HG03066 (cell line): ENCODE data around the gene KCTD21.
A peak's percentile ranks its signal among the peaks of the same experiment; 100 is the strongest.

Experiments used
- ATAC-seq: cut with Tn5 transposase; IDR thresholded peaks from one replicate; pipeline ENCODE4 v1.9.1; 2021; ENCODE audit warnings: low read depth; ENCODE audit not compliant: unreplicated experiment

KCTD21 gene

GRCh38 chr11:78202733-78203167, 14.3 kb upstream of the KCTD21 start:
- no peak for ATAC-seq

GRCh38 chr11:78201096-78201818, 12.8 kb upstream of the KCTD21 start:
- no peak for ATAC-seq

DNA sequence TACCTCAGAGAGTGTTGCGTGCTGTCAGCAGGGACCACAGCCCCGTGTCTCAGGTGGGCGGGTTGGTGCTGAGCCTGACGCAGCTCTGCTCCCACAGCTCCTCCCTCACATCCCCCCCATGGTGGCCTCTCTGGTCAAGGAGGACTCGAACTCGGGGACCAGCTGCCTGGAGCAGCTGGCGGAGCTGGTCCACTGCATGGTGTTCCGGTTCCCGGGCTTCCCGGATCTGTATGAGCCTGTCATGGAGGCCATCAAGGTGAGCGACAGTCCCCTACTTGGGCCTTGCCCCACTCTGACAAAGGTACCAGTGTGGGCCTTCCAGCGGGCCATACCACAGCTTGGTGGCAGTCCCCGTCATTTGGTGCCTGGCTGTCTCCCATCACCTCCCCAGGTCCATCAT, 12.1 kb upstream of the KCTD21 start:
- ATAC-seq = no peak

GRCh38 chr11:78200061-78200460, 11.6 kb upstream of the KCTD21 start:
- ATAC-seq = no peak

- no peak for ATAC-seq
These were observed 11.2 kb upstream of the KCTD21 start for GRCh38 chr11:78199653-78200015.

- no peak for ATAC-seq
These were observed 10.7 kb upstream of the KCTD21 start for GRCh38 chr11:78199015-78199652.

DNA sequence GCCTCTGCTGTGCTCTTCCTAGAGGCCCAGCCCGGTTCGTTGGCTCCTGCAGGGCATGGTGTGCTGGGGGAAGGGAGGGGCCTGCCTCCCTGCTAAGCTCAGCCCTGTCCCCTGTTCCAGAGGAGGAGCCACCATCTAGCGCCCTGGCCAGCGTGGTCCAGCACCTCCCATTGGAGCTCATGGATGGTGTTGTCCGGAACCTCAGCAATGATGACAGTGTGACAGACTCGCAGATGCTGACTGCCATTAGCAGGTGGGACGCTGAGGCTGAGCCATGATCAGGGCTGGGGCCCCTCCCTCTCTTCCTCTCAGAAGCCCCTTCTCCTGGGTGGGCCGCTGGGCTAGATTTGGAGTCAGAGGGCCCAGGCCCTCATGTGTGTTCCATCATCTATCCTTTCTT, 9.4 kb upstream of the KCTD21 start:
- no peak for ATAC-seq

GRCh38 chr11:78196661-78197091, 8.2 kb upstream of the KCTD21 start:
- no peak for ATAC-seq

GRCh38 chr11:78195917-78196560, 7.6 kb upstream of the KCTD21 start:
- ATAC-seq = no peak

- ATAC-seq = no peak
These were observed 6.1 kb upstream of the KCTD21 start for GRCh38 chr11:78194490-78194889.

DNA sequence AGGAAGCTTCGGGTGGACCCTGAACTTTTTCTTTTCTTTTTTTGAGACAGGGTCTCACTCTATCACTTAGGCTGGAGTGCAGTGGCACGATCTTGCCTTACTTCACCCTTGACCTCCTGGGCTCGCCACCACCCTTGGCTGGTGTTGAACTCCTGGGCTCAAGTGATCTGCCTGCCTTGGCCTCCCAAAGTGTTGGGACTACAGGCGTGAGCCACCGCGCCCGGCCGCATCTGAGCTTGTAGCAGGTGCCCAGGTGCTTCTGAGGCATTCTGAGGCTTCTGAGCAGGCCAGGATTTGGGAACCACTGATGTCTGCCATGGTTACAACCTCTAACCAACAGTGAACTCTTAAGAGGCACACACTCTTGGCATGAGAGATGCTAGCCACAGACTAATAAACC, 5.4 kb upstream of the KCTD21 start:
- ATAC-seq = no peak

- ATAC-seq = no peak
These were observed 4.5 kb upstream of the KCTD21 start for GRCh38 chr11:78192911-78193351.

GRCh38 chr11:78192223-78192719, 3.8 kb upstream of the KCTD21 start:
- no peak for ATAC-seq

- ATAC-seq = no peak
These were observed 2.6 kb upstream of the KCTD21 start for GRCh38 chr11:78190871-78191538.

GRCh38 chr11:78190374-78190773, 1.9 kb upstream of the KCTD21 start:
- ATAC-seq = no peak

DNA sequence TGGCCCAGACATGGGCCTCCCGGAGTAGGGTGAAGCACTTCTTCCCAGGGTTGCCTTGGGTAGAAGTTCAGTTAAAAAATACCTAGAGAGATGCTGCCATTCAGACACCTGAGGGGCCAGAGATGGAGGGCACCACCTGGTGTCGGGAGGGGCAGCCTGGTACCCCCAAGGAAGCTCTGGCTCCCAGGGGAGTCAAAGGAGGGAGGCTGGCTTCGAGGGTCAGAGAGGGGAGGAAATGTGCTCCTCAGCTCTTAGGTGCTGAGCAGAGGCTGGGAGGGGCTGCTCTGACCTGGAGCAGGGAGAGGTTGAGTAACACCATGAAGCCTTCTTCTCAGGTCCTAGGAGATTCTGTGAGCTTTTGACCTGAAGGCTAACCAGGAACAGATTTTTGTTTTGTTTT, 1.4 kb upstream of the KCTD21 start:
- no peak for ATAC-seq

DNA sequence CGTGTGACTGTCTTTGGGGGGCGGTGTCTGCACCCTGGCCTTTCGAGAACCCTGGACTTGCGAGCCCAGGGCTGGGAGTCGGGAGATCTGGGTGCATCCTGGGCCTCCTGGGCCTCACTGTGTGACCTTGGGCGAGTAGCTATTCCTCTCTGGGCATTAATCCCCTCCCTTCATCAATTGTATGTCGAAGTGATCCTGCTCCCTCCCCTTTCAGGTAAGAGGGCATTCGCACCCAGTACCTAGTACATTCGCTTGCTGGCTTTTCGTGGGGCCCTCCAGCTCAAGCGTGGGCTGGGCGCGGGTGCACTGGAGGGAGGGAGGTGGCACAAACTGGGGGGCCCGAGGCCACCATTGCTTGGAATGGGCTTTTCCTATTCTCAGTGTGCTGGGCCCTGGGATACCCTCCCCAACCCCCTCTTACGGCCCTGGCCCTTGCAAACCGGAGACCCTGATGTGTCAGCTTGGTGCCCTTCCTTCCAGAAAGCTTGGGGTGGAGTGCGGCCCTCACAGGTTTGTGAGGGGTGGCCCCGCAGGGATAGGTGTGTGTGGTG, 823 bp upstream of the KCTD21 start:
- ATAC-seq = no peak

GRCh38 chr11:78187366-78188285, 800 bp downstream of the KCTD21 start:
- ATAC-seq = peak; percentile 23

DNA sequence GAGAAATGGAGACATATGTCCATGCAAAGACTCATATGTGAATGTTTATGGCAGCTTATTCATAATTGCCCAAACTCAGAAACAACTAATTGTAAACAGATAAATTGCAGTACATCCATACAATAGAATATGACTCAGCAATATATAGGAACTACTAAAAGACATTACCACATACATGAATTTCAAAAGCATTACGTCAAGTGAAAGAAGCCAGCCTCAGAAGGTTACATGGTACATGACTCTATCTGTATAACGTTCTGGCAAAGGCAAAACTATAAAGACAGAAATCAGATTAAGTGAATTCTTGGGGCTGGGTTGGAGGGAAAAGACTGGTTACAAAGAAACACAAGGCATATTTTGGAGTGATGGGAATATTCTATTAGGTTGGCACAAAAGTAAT, 7.2 kb downstream of the KCTD21 start:
- ATAC-seq = no peak

GRCh38 chr11:78180751-78181150, 7.7 kb downstream of the KCTD21 start:
- no peak for ATAC-seq
